ENCODE measurements around the gene CMTM8.

- no peak for TF ChIP-seq USF2 (IDR thresholded peaks at IDR 0.05; ENCODE audit: low read length)
- TF ChIP-seq TCF12 (IDR thresholded peaks at IDR 0.05; ENCODE audit: low read depth, low read length): no peak
- no peak for TF ChIP-seq SP1 (IDR thresholded peaks at IDR 0.05; ENCODE audit: low read depth, low read length)
- no peak for TF ChIP-seq MAX (IDR thresholded peaks at IDR 0.05)
- TF ChIP-seq CTCF (IDR thresholded peaks at IDR 0.05; ENCODE audit: control extremely low read depth in 1 of 3, insufficient read depth in 1 of 3, low read depth in 1 of 3, low read length in 3 of 3): no peak
- TF ChIP-seq JUN (IDR thresholded peaks at IDR 0.05; ENCODE audit: low read depth, low read length): no peak
- TF ChIP-seq ZNF274 (IDR thresholded peaks at IDR 0.05; ENCODE audit: borderline replicate concordance, extremely low read depth, low read length): no peak
Observed at GRCh38 chr3:32306072-32306471, 67.6 kb downstream of the CMTM8 start.
